HG03103 (cell line): ENCODE results near the gene SLC22A31.

Experiments
- ATAC-seq: cut with Tn5 transposase; IDR thresholded peaks from one replicate; pipeline ENCODE4 v1.9.1; 2021; ENCODE audit warnings: low read depth; ENCODE audit not compliant: unreplicated experiment

The SLC22A31 gene

GRCh38 chr16:89217388-89218191, 17.3 kb upstream of the SLC22A31 start, which contains the start of gene ZNF778:
Gene ZNF778 (plus strand): TSS chr16:89217703. CDS start chr16:89221128, 3,425 bp downstream.
- peak; percentile 71 for ATAC-seq

GRCh38 chr16:89217138-89217387, 16.7 kb upstream of the SLC22A31 start:
- no peak for ATAC-seq

DNA sequence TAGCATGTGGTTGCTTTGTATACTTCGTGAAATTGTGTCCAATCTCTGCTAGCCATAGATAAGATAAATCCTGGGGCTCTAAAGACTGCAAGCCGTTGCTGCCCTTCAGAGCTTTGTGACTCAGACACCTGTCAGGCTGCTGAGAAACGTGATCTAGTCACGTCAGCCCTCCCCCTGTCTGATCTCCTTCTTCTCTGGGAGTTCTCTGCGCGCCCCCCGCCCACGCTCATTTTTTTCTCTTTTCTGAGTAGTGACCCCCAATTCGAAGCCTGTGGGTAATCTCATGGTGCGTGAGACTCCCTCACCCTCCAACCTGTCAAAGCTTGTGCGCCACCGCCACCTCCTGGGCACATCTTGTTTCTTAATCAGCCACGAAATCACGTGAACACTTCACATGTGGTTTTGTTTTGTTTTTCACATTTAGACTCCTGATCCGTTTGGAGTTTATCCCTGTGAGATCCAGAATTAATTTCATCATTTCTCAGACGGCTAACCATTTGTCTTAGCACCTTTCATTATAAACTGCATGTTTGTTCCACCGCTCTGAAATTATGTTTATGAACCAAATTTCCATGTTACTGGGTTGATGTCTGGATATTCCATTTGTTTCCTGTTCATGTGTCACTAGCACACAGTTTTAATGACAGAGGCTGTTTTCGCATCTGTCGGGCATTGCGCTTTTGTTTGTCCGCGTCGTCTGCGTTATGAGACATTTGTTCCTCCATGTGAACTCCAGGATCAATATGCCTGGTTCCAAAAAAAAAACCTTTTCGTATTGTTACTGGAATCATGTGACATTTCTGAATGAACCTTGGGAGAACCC, 16.2 kb upstream of the SLC22A31 start:
- ATAC-seq: no peak

- no peak for ATAC-seq
Observed at GRCh38 chr16:89210904-89211515, 10.7 kb upstream of the SLC22A31 start.

- ATAC-seq: no peak
Observed at GRCh38 chr16:89210165-89210903, 10.0 kb upstream of the SLC22A31 start.

GRCh38 chr16:89209522-89210044, 9.2 kb upstream of the SLC22A31 start:
- no peak for ATAC-seq

- ATAC-seq: no peak
Observed at GRCh38 chr16:89207993-89208392, 7.7 kb upstream of the SLC22A31 start.

DNA sequence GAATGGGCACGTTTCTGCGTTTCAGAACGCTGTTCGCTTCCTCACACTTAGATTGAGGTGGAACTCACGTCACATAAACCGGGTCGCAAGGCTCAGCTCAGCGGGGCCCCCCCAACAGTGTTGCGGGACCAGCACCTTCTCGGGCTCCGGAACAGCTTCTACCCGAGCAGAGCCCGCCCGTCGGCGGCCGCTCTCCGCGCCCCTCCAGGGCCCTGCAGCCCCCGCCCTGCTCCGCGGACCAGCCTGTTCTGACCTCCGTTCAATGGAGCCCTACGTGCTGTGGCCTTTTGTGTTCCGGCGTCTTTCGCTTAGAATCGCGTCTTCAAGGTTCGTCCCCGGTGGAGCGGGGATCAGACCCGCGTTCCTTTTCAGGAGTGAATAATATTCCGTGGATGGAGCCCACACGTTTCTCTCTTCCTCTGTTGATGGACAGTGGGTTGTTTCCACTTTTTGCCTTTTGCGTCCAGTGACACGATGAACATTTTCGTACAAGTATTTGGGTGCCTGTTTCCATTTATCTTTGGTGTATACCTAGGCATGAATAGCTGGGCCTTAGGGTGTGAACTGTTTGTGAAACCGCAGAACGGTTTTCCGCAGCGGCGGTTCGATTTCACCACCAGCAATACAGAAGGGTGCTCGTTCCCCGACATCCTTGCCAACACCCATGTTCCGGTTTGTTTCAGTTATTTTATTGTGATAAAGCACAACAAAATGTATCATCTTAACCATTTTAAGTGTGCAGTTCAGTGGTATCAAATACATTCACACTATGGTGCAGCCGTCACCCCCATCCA, 2.3 kb upstream of the SLC22A31 start:
- ATAC-seq: no peak

DNA sequence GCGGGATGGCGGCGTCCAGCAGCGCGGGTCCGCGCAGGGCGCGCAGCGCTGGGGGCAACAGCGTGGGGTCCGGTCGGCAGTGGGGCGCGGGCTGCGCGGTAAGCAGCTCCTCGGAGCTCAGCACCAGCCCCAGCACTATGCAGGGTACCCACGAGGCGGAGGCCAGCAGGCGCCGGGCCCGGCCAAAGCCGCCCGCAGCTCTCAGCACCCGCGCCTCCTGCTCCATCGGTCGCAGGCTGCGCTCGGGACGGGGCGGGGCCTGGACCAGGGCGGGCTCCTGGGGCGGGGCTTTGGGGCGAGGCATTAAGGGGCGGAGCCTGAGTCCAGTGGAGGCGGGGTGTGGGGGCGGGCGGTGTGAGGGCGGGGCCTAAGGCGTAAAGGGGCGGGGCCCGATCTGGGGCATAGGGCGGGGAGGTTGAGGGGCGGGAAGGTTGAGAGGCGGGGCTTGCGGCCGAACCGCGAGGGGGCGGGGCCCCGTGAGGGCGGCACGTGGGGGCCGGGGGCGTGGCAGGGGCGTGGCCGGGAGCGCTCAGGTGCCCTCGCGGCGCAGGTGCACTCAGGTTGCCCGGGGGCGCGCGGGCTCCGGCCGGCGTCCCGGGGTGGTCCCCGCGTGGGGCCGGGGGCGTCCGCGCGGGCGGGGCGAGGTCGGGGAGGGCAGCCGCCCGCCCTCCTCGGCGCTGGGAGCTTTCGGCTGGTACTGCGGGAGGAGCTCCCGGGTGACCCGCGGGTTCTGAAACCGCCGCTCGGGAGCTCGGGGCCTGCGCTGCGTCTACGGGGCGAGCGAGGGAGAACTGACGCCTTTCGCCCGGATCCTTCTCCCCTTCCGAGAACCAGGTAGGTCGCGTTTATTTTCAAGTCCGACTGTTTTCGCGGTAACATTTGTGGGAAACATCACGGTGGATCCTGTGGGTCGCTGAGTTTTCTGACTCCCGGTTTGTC, 1.4 kb upstream of the SLC22A31 start:
- no peak for ATAC-seq

- no peak for ATAC-seq
Observed at GRCh38 chr16:89200850-89201411, 594 bp upstream of the SLC22A31 start.

GRCh38 chr16:89199241-89200123, 855 bp downstream of the SLC22A31 start:
- ATAC-seq: no peak

DNA sequence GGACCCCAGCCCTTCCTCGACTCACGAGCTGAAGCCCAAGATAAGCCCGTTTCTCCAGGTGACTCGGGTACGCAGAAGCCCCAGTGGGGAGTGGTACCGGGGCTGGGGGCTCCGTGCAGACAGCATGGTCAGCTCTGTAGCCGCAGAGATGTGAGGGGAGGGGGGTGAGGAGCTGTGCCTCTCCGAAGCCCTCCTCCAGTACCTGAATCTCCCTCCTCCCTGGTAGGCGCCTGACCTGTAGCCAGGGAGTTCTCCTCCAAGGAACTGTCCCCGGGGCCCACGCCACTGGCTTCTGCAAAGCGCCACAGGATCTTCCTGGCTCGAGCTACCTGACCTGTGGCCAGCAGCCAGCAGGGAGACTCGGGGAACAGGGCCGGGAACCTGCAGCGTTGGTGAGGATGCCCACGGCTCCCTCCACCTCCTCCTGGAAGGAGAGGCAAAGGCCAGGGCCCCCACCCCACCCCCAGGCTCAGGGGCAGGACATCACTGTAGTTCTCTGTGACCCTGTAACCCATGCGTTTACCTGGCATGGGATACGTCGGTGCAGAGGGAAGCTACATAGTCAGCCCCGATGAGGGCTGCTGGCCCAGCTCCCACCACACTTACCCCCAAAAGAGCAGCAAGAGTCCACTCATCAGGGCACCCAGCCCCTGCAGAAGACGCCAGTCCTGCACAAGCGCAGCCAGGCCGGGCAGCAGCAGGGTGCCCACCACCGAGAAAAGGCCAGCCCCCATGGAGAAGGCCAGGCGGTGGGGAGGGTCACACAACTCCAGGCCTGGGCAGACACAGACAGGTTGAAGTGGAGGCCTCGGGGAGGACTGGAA, 1.7 kb downstream of the SLC22A31 start:
- no peak for ATAC-seq

DNA sequence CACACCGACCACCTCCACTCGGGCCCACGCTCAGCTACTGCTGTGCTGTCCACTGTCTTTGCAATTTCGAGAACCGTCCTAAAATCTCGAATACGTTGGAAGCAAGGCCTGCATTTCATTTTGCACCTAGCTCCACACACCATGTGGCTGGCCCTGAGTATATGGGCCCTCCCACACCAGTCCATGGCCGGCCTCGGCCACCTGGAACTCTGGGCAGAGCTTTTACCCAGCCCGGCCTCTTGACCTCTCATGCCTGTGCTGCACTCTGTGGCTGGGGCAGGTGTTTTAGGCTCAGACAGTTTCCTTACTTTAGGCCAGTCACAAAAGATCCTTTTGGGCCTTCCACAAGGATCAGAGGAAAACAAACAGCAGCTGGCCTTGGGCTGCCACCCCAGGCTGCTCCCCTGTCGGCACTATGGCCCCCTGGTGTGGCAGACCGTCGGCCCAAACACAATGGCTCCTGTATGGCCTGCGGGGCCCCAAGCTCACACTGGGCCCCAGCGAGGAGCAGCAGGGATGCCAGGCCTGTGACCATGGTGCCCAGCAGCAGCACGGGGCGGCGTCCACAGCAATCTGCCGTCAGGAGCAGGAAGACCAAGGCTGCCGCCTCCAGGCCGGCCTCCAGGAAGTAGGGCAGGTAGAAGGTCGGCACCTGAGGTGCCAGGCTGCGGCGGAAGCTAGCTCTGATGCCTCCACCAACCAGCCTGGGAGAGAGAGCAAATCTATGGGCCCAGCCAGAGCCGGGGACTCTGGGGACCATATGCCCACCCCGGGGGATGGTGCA, 2.5 kb downstream of the SLC22A31 start:
- no peak for ATAC-seq

GRCh38 chr16:89197033-89197632, 3.2 kb downstream of the SLC22A31 start:
- ATAC-seq: no peak

GRCh38 chr16:89195521-89196171, 4.7 kb downstream of the SLC22A31 start:
- no peak for ATAC-seq
